GM12874 (cell line): ENCODE results near the gene RACGAP1.
A peak's percentile ranks its signal among the peaks of the same experiment; 100 is the strongest.

Experiments
- TF ChIP-seq, protein P1 (sequence below): IDR thresholded peaks from 2 replicates; pipeline ENCODE4 v1.5.1; 2011; ENCODE audit warnings: low read depth, mild to moderate bottlenecking, control low read depth, low read length, moderate library complexity; ENCODE audit not compliant: insufficient read depth

The RACGAP1 gene

GRCh38 chr12:50059440-50060119, 34.3 kb upstream of the RACGAP1 start:
- TF ChIP-seq, protein P1, sequence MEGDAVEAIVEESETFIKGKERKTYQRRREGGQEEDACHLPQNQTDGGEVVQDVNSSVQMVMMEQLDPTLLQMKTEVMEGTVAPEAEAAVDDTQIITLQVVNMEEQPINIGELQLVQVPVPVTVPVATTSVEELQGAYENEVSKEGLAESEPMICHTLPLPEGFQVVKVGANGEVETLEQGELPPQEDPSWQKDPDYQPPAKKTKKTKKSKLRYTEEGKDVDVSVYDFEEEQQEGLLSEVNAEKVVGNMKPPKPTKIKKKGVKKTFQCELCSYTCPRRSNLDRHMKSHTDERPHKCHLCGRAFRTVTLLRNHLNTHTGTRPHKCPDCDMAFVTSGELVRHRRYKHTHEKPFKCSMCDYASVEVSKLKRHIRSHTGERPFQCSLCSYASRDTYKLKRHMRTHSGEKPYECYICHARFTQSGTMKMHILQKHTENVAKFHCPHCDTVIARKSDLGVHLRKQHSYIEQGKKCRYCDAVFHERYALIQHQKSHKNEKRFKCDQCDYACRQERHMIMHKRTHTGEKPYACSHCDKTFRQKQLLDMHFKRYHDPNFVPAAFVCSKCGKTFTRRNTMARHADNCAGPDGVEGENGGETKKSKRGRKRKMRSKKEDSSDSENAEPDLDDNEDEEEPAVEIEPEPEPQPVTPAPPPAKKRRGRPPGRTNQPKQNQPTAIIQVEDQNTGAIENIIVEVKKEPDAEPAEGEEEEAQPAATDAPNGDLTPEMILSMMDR = no peak

- TF ChIP-seq, protein P1 = no peak
Measured at GRCh38 chr12:50058743-50059312, 33.5 kb upstream of the RACGAP1 start.

GRCh38 chr12:50057896-50058670, 32.8 kb upstream of the RACGAP1 start:
- TF ChIP-seq, protein P1 = no peak

- TF ChIP-seq, protein P1 = no peak
Measured at GRCh38 chr12:50057000-50057841, 31.9 kb upstream of the RACGAP1 start, which contains the start of gene ASIC1. ASIC1 (plus strand) TSS chr12:50057596; CDS start chr12:50058767, 1,171 bp downstream.

DNA sequence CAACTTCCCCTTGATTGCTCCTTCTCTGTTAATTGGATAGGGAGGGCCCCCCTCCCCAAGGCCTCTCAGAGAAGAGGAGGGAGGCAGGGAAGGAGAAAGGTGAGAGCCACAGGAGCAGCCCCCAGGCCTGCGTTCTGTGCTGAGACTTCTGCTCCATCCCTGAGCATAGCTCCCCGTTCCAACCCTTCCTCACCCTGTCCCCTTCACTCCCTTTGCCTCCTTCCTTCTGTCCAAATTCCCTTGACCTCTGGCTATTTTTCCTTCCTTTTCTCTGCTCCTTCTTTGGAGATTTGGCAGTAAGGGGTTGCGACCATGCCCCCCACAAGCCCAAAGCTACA, 31.3 kb upstream of the RACGAP1 start:
- TF ChIP-seq, protein P1 = no peak

- TF ChIP-seq, protein P1 = peak; percentile 96
Measured at GRCh38 chr12:50055831-50056638, 30.7 kb upstream of the RACGAP1 start.
